Testis (tissue), 2 donors: ENCODE measurements around the gene DNALI1.

Source experiments
- POLR2A ChIP-seq: fragments of 450-650 bp; IDR thresholded peaks from one replicate; pipeline ENCODE4 v1.6.1; 2017; ENCODE audit warnings: antibody characterized with exemption, mild to moderate bottlenecking, moderate library complexity
- TF ChIP-seq, protein P1 (sequence below), 3 experiments: fragments of 450-650 bp in 2 of 3; fragments of 200-600 bp in 1 of 3; sonication (generic) in 1 of 3; IDR thresholded peaks; one replicate each; pipeline ENCODE4 v1.5.1; 2016 to 2019; ENCODE audit warnings: antibody characterized with exemption in 3 of 3, mild to moderate bottlenecking in 2 of 3, moderate library complexity in 1 of 3

DNA sequence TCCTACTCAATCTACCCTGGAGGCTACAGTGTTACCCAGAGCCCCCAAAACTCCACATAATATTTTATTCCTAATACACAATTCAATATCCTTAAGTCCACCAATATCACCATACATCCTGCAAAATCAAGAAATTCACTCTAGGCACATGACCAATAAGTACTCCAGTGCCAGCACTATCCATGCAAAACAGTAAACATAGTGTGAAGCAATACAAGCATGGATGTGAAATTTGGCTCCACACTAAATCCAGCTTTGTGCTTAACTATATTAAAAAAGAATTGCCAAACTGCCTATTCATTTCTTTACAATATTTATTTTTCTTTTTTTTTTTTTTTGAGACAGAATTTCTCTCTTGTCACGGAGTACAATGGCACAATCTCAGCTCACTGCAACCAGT lies 39.2 kb upstream of the DNALI1 start:
- TF ChIP-seq, protein P1, sequence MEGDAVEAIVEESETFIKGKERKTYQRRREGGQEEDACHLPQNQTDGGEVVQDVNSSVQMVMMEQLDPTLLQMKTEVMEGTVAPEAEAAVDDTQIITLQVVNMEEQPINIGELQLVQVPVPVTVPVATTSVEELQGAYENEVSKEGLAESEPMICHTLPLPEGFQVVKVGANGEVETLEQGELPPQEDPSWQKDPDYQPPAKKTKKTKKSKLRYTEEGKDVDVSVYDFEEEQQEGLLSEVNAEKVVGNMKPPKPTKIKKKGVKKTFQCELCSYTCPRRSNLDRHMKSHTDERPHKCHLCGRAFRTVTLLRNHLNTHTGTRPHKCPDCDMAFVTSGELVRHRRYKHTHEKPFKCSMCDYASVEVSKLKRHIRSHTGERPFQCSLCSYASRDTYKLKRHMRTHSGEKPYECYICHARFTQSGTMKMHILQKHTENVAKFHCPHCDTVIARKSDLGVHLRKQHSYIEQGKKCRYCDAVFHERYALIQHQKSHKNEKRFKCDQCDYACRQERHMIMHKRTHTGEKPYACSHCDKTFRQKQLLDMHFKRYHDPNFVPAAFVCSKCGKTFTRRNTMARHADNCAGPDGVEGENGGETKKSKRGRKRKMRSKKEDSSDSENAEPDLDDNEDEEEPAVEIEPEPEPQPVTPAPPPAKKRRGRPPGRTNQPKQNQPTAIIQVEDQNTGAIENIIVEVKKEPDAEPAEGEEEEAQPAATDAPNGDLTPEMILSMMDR (IDR thresholded peaks at IDR 0.05), result no peak
- TF ChIP-seq POLR2A, result no peak
